K562 (cell line): ENCODE results near the gene PRKCB. TPM values are rescaled to one million over a fixed set of nuclear protein-coding genes. Genes with fewer than 3 reads are reported as not detected.

Source experiments
- ATAC-seq: fragments of 200-7000 bp; cut with Tn5 transposase; 3 replicates; pipeline ENCODE4 v1.9.1; 2020; ENCODE audit warnings: moderate library complexity
- BruUV-seq: library from RNA; stranded (reverse); fragments of 400-500 nt; replicated peaks from 2 replicates; lab custom pipeline; 2021; lab: Mats Ljungman, UMichigan
- CTCF ChIA-PET: fragments of 300-600 bp; formaldehyde crosslinking; extraction: SDS; loops from one replicate; lab custom pipeline; 2021; ENCODE audit warnings: low intra/inter-chr PET ratio; lab: Yijun Ruan, JAX
- POLR2A ChIA-PET: fragments of 300-600, 350-650 bp; sonication (Branson Sonifier 250); formaldehyde crosslinking; extraction: SDS; loops from one replicate; lab custom pipeline; 2021; ENCODE audit warnings: antibody characterized with exemption, inconsistent platforms; lab: Yijun Ruan, JAX
- DNase-seq, 4 experiments: peaks; one replicate each; pipeline versions ENCODE4 v3.0.0 to v3.0.0-alpha.2; 2011 to 2018; ENCODE audit warnings: low spot score in 3 of 4, mixed read lengths in 3 of 4; ENCODE audit errors: extremely low read depth in 1 of 4
- FAIRE-seq: peaks from 2 replicates; lab custom pipeline; 2011; peaks lifted over from hg19 to GRCh38; lab: Jason Lieb, UNC
- H2AFZ ChIP-seq: 2 replicates; pipeline ENCODE4 v1.6.0; 2011; ENCODE audit warnings: low read depth, low read length, control low read depth, inconsistent platforms
- H3K27ac ChIP-seq: fragments of 200-600 bp; 3 replicates; pipeline ENCODE4 v1.8.0; 2011; ENCODE audit warnings: low read depth, mild to moderate bottlenecking, control low read depth, inconsistent platforms, low read length, moderate library complexity, mixed read lengths; ENCODE audit errors: extremely low read depth
- H3K27me3 ChIP-seq, 2 experiments: fragments of 300-600 bp in 1 of 2; 2 replicates in 1 of 2; 3 replicates in 1 of 2; pipeline versions ENCODE4 v1.6.0 to v1.8.0; 2011; ENCODE audit warnings: inconsistent platforms in 2 of 2, low read length in 2 of 2, mild to moderate bottlenecking in 1 of 2, mixed read lengths in 1 of 2, moderate library complexity in 1 of 2; ENCODE audit not compliant: control insufficient read depth in 2 of 2, insufficient read depth in 2 of 2
- H3K36me3 ChIP-seq: fragments of 300-600 bp; 3 replicates; pipeline ENCODE4 v1.8.0; 2011; ENCODE audit warnings: mild to moderate bottlenecking, low read length, inconsistent platforms; ENCODE audit not compliant: control insufficient read depth, insufficient read depth
- H3K4me1 ChIP-seq, 2 experiments: fragments of 200-600 bp in 1 of 2; replicated peaks in 1 of 2; 2 replicates in 1 of 2; 3 replicates in 1 of 2; pipeline versions ENCODE4 v1.5.1 to v1.8.0; 2011; ENCODE audit warnings: inconsistent platforms in 2 of 2, low read length in 2 of 2, mild to moderate bottlenecking in 1 of 2, mixed read lengths in 1 of 2, moderate library complexity in 1 of 2; ENCODE audit not compliant: control insufficient read depth in 2 of 2, insufficient read depth in 2 of 2
- H3K4me2 ChIP-seq: 2 replicates; pipeline ENCODE4 v1.6.1; 2011; ENCODE audit warnings: low read length, control low read depth, inconsistent platforms, mixed read lengths; ENCODE audit not compliant: insufficient read depth
- H3K4me3 ChIP-seq: fragments of 200-600 bp; sonication (generic), shearing (Covaris generic); 2 replicates; pipeline ENCODE4 v1.5.1; 2016; ENCODE audit warnings: control low read depth, inconsistent platforms
- H3K79me2 ChIP-seq: fragments of 200-600 bp; 3 replicates; pipeline ENCODE4 v1.8.0; 2011; ENCODE audit warnings: low read length, inconsistent platforms; ENCODE audit not compliant: control insufficient read depth, insufficient read depth
- H3K9ac ChIP-seq, 2 experiments: 2 replicates each; pipeline versions ENCODE4 v1.6.0 to v1.6.1; 2011; ENCODE audit warnings: low read depth in 2 of 2, low read length in 2 of 2, control low read depth in 1 of 2, inconsistent platforms in 1 of 2, mild to moderate bottlenecking in 1 of 2, mixed read lengths in 1 of 2; ENCODE audit not compliant: insufficient read depth in 1 of 2
- H3K9me1 ChIP-seq: one replicate; pipeline ENCODE4 v1.6.0; 2011; ENCODE audit warnings: inconsistent platforms, mild to moderate bottlenecking, low read length, moderate library complexity; ENCODE audit not compliant: control insufficient read depth, insufficient read depth
- H3K9me3 ChIP-seq: replicated peaks from 2 replicates; pipeline ENCODE4 v1.5.1; 2011; ENCODE audit warnings: low read depth, low read length, inconsistent platforms; ENCODE audit not compliant: control insufficient read depth, insufficient read depth
- H4K20me1 ChIP-seq: replicated peaks from 2 replicates; pipeline ENCODE4 v1.6.1; 2011; ENCODE audit warnings: low read length, inconsistent platforms, mixed read lengths; ENCODE audit not compliant: control insufficient read depth, insufficient read depth
- BACH1 ChIP-seq: fragments of 200-800 bp; sonication (Bioruptor generic); IDR thresholded peaks from 2 replicates; pipeline ENCODE4 v1.6.1; 2016; ENCODE audit warnings: missing genetic modification characterization, missing compliant biosample characterization
- BCOR ChIP-seq: fragments of 450-650 bp; IDR thresholded peaks from 2 replicates; pipeline ENCODE4 v1.6.1; 2016
- CBFA2T2 ChIP-seq: fragments of 450-650 bp; conservative IDR thresholded peaks from 2 replicates; pipeline ENCODE4 v1.6.1; 2017; ENCODE audit warnings: mild to moderate bottlenecking
- CBX8 ChIP-seq: fragments of 200-600 bp; sonication (generic); IDR thresholded peaks from 2 replicates; pipeline ENCODE4 v1.6.1; 2012; ENCODE audit warnings: borderline replicate concordance, mixed run types, low read depth, mild to moderate bottlenecking, moderate library complexity, mixed read lengths, low read length, control low read depth, inconsistent platforms; ENCODE audit not compliant: poor library complexity, severe bottlenecking; ENCODE audit errors: extremely low read depth
- CGGBP1 ChIP-seq: fragments of 250-450 bp; sonication (Bioruptor Pico); IDR thresholded peaks from 2 replicates; pipeline ENCODE4 v1.9.0; 2021; ENCODE audit warnings: mild to moderate bottlenecking
- EP400 ChIP-seq: fragments of 450-650 bp; IDR thresholded peaks from 2 replicates; pipeline ENCODE4 v1.6.1; 2017; ENCODE audit warnings: antibody characterized with exemption, mild to moderate bottlenecking, moderate library complexity
- ESRRB ChIP-seq: fragments of 250-450 bp; sonication (Bioruptor Pico); IDR thresholded peaks from 2 replicates; pipeline ENCODE4 v1.5.0; 2020; ENCODE audit warnings: mild to moderate bottlenecking, moderate library complexity, borderline replicate concordance
- HIVEP1 ChIP-seq: fragments of 250-450 bp; sonication (Bioruptor Pico); IDR thresholded peaks from 2 replicates; pipeline ENCODE4 v1.4.0; 2020; ENCODE audit warnings: mild to moderate bottlenecking
- HMG20B ChIP-seq: fragments of 250-450 bp; sonication (Bioruptor Pico); IDR thresholded peaks from 2 replicates; pipeline ENCODE4 v1.5.0; 2021; ENCODE audit warnings: mild to moderate bottlenecking
- IRF9 ChIP-seq: fragments of 450-650 bp; IDR thresholded peaks from 2 replicates; pipeline ENCODE4 v1.6.1; 2016; ENCODE audit warnings: missing biosample characterization, missing genetic modification characterization
- MCM7 ChIP-seq, 2 experiments: fragments of 450-650 bp; IDR thresholded peaks; 2 replicates each; pipeline ENCODE4 v1.6.1; 2016 to 2018
- POLR2H ChIP-seq: IDR thresholded peaks from 2 replicates; pipeline ENCODE4 v1.6.1; 2016; ENCODE audit warnings: missing genetic modification characterization, low read depth, mild to moderate bottlenecking, control low read depth, missing compliant biosample characterization, moderate library complexity
- RBM17 ChIP-seq: fragments of 200-400 bp; formaldehyde crosslinking; IDR thresholded peaks from 2 replicates; pipeline ENCODE4 v1.6.1; 2017; ENCODE audit warnings: low read depth, mild to moderate bottlenecking, low read length, borderline replicate concordance
- TRIM24 ChIP-seq, 2 experiments: fragments of 450-650 bp; IDR thresholded peaks; 2 replicates each; pipeline ENCODE4 v1.6.1; 2016
- U2AF2 ChIP-seq: fragments of 200-400 bp; formaldehyde crosslinking; optimal IDR thresholded peaks from 2 replicates; pipeline ENCODE3; 2017; ENCODE audit warnings: low read depth, mild to moderate bottlenecking, low read length
- USF2 ChIP-seq: sonication (generic); formaldehyde crosslinking; IDR thresholded peaks from 2 replicates; pipeline ENCODE4 v1.5.0; 2020; ENCODE audit warnings: missing genetic modification reagents
- ZFP36 ChIP-seq: fragments of 150-350 bp; IDR thresholded peaks from 2 replicates; pipeline ENCODE4 v1.6.1; 2018; ENCODE audit warnings: low read length, low read depth; ENCODE audit not compliant: partially characterized antibody
- ZNF354B ChIP-seq: fragments of 250-450 bp; sonication (Bioruptor Pico); IDR thresholded peaks from 2 replicates; pipeline ENCODE4 v1.4.0; 2020
- ZNF740 ChIP-seq, 3 experiments: fragments of 200-800 bp in 1 of 3; sonication (Bioruptor generic) in 1 of 3; sonication (generic) in 1 of 3; formaldehyde crosslinking in 1 of 3; IDR thresholded peaks; 2 replicates each; pipeline versions ENCODE4 v1.6.1 to v1.8.0; 2016 to 2022; ENCODE audit warnings: mild to moderate bottlenecking in 2 of 3, missing compliant biosample characterization in 2 of 3, missing genetic modification characterization in 2 of 3, missing genetic modification reagents in 1 of 3
- WGBS: fragments of 100-300 bp; shearing (Covaris generic); methylation state at CpG from one replicate; pipeline ENCODE4 v1.1.6; 2016; ENCODE audit warnings: low coverage, mixed read lengths; ENCODE audit not compliant: insufficient coverage; ENCODE audit errors: missing lambda C conversion rate; 5-methylcytosine and 5-hydroxymethylcytosine counted together
- in situ Hi-C: fragments of 300-500 bp; cut with MboI; formaldehyde crosslinking; loops from 4 replicates; pipeline ENCODE4 v1.15.0; 2018; ENCODE audit warnings: inconsistent platforms, mixed read lengths
- intact Hi-C: fragments of 100-400 bp; cut with micrococcal nuclease; formaldehyde crosslinking; loops from 2 replicates; pipeline ENCODE4 v1.14.2; 2022
- polyA plus RNA-seq, 8 experiments: library from polyadenylated mRNA; depleted of rRNA in 4 of 8; stranded (reverse) in 5 of 8; unstranded in 3 of 8; fragments of >200 nt; fragmentation: Nextera tagmentation in 2 of 8; fragmentation: Illumina TruSeq in 1 of 8; extraction: Ambion mirVana in 2 of 8; extraction: Trizol in 1 of 8; gene quantifications; 2 replicates each; pipeline versions ENCODE4 v1.2.1 to v1.2.3, GENCODE V29; 2011 to 2014; ENCODE audit warnings: inconsistent platforms in 1 of 8, missing spikeins in 1 of 8
- total RNA-seq, 7 experiments: library from RNA; depleted of rRNA in 6 of 7; stranded (reverse); fragments of >200 nt in 6 of 7; fragmentation: Illumina TruSeq in 2 of 7; extraction: Trizol in 2 of 7; gene quantifications; 2 replicates each; pipeline versions ENCODE4 v1.2.1 to v1.2.3, GENCODE V29; 2011 to 2021; ENCODE audit warnings: low replicate concordance in 1 of 7

The PRKCB gene
- total and polyA plus RNA-seq, 9 of the 15 experiments (the other 6 are each of a cell fraction or from before 2014, with no cell fraction given), result 49.9 to 276 (median 148) TPM

- ATAC-seq (peak; percentile 33; the same call in 2 of the 3 replicates), FAIRE-seq (no peak), DNase-seq (peak in 1 of 4 experiments; percentile 20)
- POLR2A ChIA-PET, result interaction anchor here (0.6 to 2.7 kb wide), 3 partner anchors 9 to 25 kb away, joined by 3 to 7 read pairs (median 3); no protein-coding TSS in a partner anchor
- Histone ChIP-seq H3K9me3 (no peaks in the 10 kb centered on the region), H3K36me3 (peaks cover 31% of the 10 kb centered on the region), H3K9me1 (peaks cover 5% of the 10 kb centered on the region), H3K79me2 (peaks cover 38% of the 10 kb centered on the region), H3K4me2 (no peak overlapping the region), H4K20me1 (peaks cover 27% of the 10 kb centered on the region), H3K4me1 (peaks cover 3 to 28% of the 10 kb centered on the region in 2 experiments; a peak in 4 of 5 replicates), H2AFZ (no peak overlapping the region), H3K27ac (peak overlapping the region; percentile 57; the same call in 2 of the 3 replicates), H3K9ac (no peak overlapping the region), H3K27me3 (no peaks in the 10 kb centered on the region), H3K4me3 (no peak overlapping the region)
- CTCF ChIA-PET, result no interaction called here
- intact Hi-C loops, result loop anchor here (10.0 kb wide), 1 partner anchor 130 kb away; no protein-coding TSS in a partner anchor
- in situ Hi-C loops, result no loop called here
- BruUV-seq, result no TSS peak
- 38% methylated on average over 5 of the region's 5 CpGs for WGBS
- TF ChIP-seq EP400 (peak; percentile 88), ZNF354B (CRISPR knock-in tag) (0 out of 2 replicates have a peak, but pooled peaks have one; percentile 14), CBX8 (no peak), BACH1 (tag) (peak; percentile 55), USF2 (CRISPR knock-in tag) (peak; percentile 41; the same call in 1 of the 2 replicates), POLR2H (peak; percentile 45; the same call in 1 of the 2 replicates), ZFP36 (no peak), TRIM24 (IDR thresholded peaks at IDR 0.05) (peak; percentile 45 to 47; a peak in 2 of 4 replicates), CBFA2T2 (no peak), ZNF740 (CRISPR knock-in tag; IDR thresholded peaks at IDR 0.05) (no peak), ZNF740 (tag; IDR thresholded peaks at IDR 0.05) (peak in 1 of 2 experiments; percentile 42; a peak in 1 of 4 replicates), MCM7 (IDR thresholded peaks at IDR 0.05) (no peak), CGGBP1 (CRISPR knock-in tag) (no peak), RBM17 (no peak), ESRRB (CRISPR knock-in tag) (no peak), BCOR (no peak), HMG20B (no peak), HIVEP1 (no peak), U2AF2 (no peak), IRF9 (tag) (0 out of 2 replicates have a peak, but pooled peaks have one; percentile 20)
These were observed 238.8 kb downstream of the PRKCB start for GRCh38 chr16:24074574-24074973.
